OCI-LY7 (cell line): ENCODE data around the gene MLLT3. TPM values are rescaled to one million over a fixed set of nuclear protein-coding genes. Genes with fewer than 3 reads are reported as not detected.

Experiments
- BruUV-seq: library from RNA; stranded (reverse); fragments of 400-500 nt; replicated peaks from 2 replicates; lab custom pipeline; 2021; lab: Mats Ljungman, UMichigan
- CTCF ChIA-PET: fragments of 300-600 bp; sonication (Branson Sonifier 250); formaldehyde crosslinking; loops from one replicate; lab custom pipeline; 2022; ENCODE audit warnings: antibody characterized with exemption; ENCODE audit not compliant: unreplicated experiment; lab: Charles Lee
- POLR2A ChIA-PET: fragments of 300-600 bp; sonication (Branson Sonifier 250); formaldehyde crosslinking; loops from one replicate; lab custom pipeline; 2022; ENCODE audit warnings: antibody characterized with exemption; lab: Charles Lee
- DNase-seq: peaks from one replicate; pipeline ENCODE4 v3.0.0-alpha.2; 2015; ENCODE audit warnings: low spot score
- H2AFZ ChIP-seq: fragments of 200-600 bp; sonication (generic), shearing (Covaris generic); 2 replicates; pipeline ENCODE4 v1.6.1; 2014; ENCODE audit warnings: mild to moderate bottlenecking, antibody characterized with exemption, low read length, moderate library complexity
- H3K27ac ChIP-seq: fragments of 200-600 bp; sonication (generic); 2 replicates; pipeline ENCODE4 v1.5.1; 2014; ENCODE audit warnings: mixed run types, low read depth, mild to moderate bottlenecking, moderate library complexity, low read length, inconsistent platforms; ENCODE audit not compliant: poor library complexity, severe bottlenecking
- H3K36me3 ChIP-seq: fragments of 200-600 bp; sonication (generic); 2 replicates; pipeline ENCODE4 v1.6.1; 2014; ENCODE audit warnings: mild to moderate bottlenecking, antibody characterized with exemption, low read length, moderate library complexity, mixed read lengths; ENCODE audit not compliant: insufficient read depth
- H3K4me1 ChIP-seq: fragments of 200-600 bp; sonication (generic); 2 replicates; pipeline ENCODE4 v1.5.1; 2014; ENCODE audit warnings: mild to moderate bottlenecking, low read length; ENCODE audit not compliant: insufficient read depth, poor library complexity, severe bottlenecking
- H3K4me2 ChIP-seq: fragments of 200-600 bp; sonication (generic); 2 replicates; pipeline ENCODE4 v1.6.1; 2014; ENCODE audit warnings: mild to moderate bottlenecking, low read length
- H3K4me3 ChIP-seq: fragments of 200-600 bp; sonication (generic); 2 replicates; pipeline ENCODE4 v1.5.1; 2014; ENCODE audit warnings: mild to moderate bottlenecking, low read depth, low read length; ENCODE audit not compliant: poor library complexity, severe bottlenecking
- H3K79me2 ChIP-seq: fragments of 200-600 bp; sonication (generic); 2 replicates; pipeline ENCODE4 v1.6.1; 2016; ENCODE audit warnings: low read depth, mild to moderate bottlenecking, low read length, moderate library complexity, mixed read lengths; ENCODE audit not compliant: insufficient read depth
- H3K9me2 ChIP-seq: fragments of 200-600 bp; sonication (generic); 2 replicates; pipeline ENCODE4 v1.6.1; 2016; ENCODE audit warnings: mild to moderate bottlenecking, low read length, mixed read lengths; ENCODE audit not compliant: insufficient read depth
- H3K9me3 ChIP-seq: fragments of 200-600 bp; sonication (generic); 2 replicates; pipeline ENCODE4 v1.6.1; 2014; ENCODE audit warnings: mild to moderate bottlenecking, mixed run types, low read length, mixed read lengths
- H4K20me1 ChIP-seq: fragments of 200-600 bp; sonication (generic); 2 replicates; pipeline ENCODE4 v1.6.1; 2014; ENCODE audit warnings: mild to moderate bottlenecking, antibody characterized with exemption, low read length, moderate library complexity, mixed read lengths; ENCODE audit not compliant: insufficient read depth
- CTCF ChIP-seq: fragments of 200-600 bp; sonication (generic); conservative IDR thresholded peaks from 2 replicates; pipeline ENCODE4 v1.5.1; 2014; ENCODE audit warnings: mild to moderate bottlenecking, antibody characterized with exemption, low read length, moderate library complexity, mixed read lengths
- EZH2phosphoT487 ChIP-seq: fragments of 200-600 bp; sonication (generic); IDR thresholded peaks from 2 replicates; pipeline ENCODE4 v1.6.1; 2018; ENCODE audit warnings: low read depth, borderline replicate concordance, mild to moderate bottlenecking, mixed run types, antibody characterized with exemption, low read length, moderate library complexity, mixed read lengths
- intact Hi-C: fragments of 100-400 bp; cut with micrococcal nuclease; formaldehyde crosslinking; loops from one replicate; pipeline ENCODE4 v1.10.0; 2022; ENCODE audit not compliant: unreplicated experiment
- total RNA-seq, 2 experiments: library from RNA; depleted of rRNA in 1 of 2; stranded (reverse); fragments of >200 nt in 1 of 2; shearing (Covaris generic) in 1 of 2; gene quantifications; 2 replicates each; pipeline ENCODE4 v1.2.3, GENCODE V29; 2014 to 2022

MLLT3 gene
- total RNA-seq, 2 experiments from 2014 or later, result 7.1 to 9.9 TPM

GRCh38 chr9:20563917-20564316 is 58.4 kb downstream of the MLLT3 start:
- H2AFZ ChIP-seq, result no peak overlapping the region
- H3K79me2 ChIP-seq, result no peaks in the 10 kb centered on the region
- POLR2A ChIA-PET, result no interaction called here
- TF ChIP-seq CTCF, result no peak
- no peak for TF ChIP-seq EZH2phosphoT487
- intact Hi-C loops, result no loop called here
- no peak overlapping the region for H3K27ac ChIP-seq
- H3K9me3 ChIP-seq, result no peaks in the 10 kb centered on the region
- no peak for DNase-seq
- no peak overlapping the region for H3K4me2 ChIP-seq
- no peaks in the 10 kb centered on the region for H3K36me3 ChIP-seq
- no peaks in the 10 kb centered on the region for H3K9me2 ChIP-seq
- H3K4me1 ChIP-seq, result no peaks in the 10 kb centered on the region
- CTCF ChIA-PET, result no interaction called here
- no peaks in the 10 kb centered on the region for H4K20me1 ChIP-seq
- no peak overlapping the region for H3K4me3 ChIP-seq
- BruUV-seq, result no TSS peak

- H3K4me3 ChIP-seq, result no peak overlapping the region
- BruUV-seq, result no TSS peak
- TF ChIP-seq CTCF (no peak), EZH2phosphoT487 (no peak)
- no peaks in the 10 kb centered on the region for H3K9me2 ChIP-seq
- no peaks in the 10 kb centered on the region for H3K79me2 ChIP-seq
- H4K20me1 ChIP-seq, result no peaks in the 10 kb centered on the region
- DNase-seq, result no peak
- ChIA-PET POLR2A (no interaction called here), CTCF (no interaction called here)
- H3K4me1 ChIP-seq, result no peaks in the 10 kb centered on the region
- no peak overlapping the region for H2AFZ ChIP-seq
- no peaks in the 10 kb centered on the region for H3K9me3 ChIP-seq
- H3K4me2 ChIP-seq, result no peak overlapping the region
- no peaks in the 10 kb centered on the region for H3K36me3 ChIP-seq
- H3K27ac ChIP-seq, result no peak overlapping the region
- intact Hi-C loops, result no loop called here
These were observed 60.2 kb downstream of the MLLT3 start for GRCh38 chr9:20562051-20562450.

- no peaks in the 10 kb centered on the region for H3K79me2 ChIP-seq
- CTCF ChIA-PET, result no interaction called here
These were observed 60.8 kb downstream of the MLLT3 start for GRCh38 chr9:20561531-20561930.

More at GRCh38 chr9:20561531-20561930, 60.8 kb downstream of the MLLT3 start:
- Histone ChIP-seq H3K36me3 (no peaks in the 10 kb centered on the region), H3K4me3 (no peak overlapping the region), H2AFZ (no peak overlapping the region), H4K20me1 (no peaks in the 10 kb centered on the region; the same call in 1 of the 2 replicates), H3K9me2 (no peaks in the 10 kb centered on the region), H3K9me3 (no peaks in the 10 kb centered on the region), H3K27ac (no peak overlapping the region), H3K4me1 (no peaks in the 10 kb centered on the region), H3K4me2 (no peak overlapping the region)
- BruUV-seq, result no TSS peak
- POLR2A ChIA-PET, result no interaction called here
- TF ChIP-seq CTCF (no peak), EZH2phosphoT487 (no peak)
- DNase-seq, result no peak
- intact Hi-C loops, result no loop called here
